GM21786 (cell line): ENCODE measurements around the gene SLC13A4.

Experiments
- ATAC-seq: cut with Tn5 transposase; IDR thresholded peaks from one replicate; pipeline ENCODE4 v1.9.1; 2021; ENCODE audit not compliant: unreplicated experiment

SLC13A4 gene

DNA sequence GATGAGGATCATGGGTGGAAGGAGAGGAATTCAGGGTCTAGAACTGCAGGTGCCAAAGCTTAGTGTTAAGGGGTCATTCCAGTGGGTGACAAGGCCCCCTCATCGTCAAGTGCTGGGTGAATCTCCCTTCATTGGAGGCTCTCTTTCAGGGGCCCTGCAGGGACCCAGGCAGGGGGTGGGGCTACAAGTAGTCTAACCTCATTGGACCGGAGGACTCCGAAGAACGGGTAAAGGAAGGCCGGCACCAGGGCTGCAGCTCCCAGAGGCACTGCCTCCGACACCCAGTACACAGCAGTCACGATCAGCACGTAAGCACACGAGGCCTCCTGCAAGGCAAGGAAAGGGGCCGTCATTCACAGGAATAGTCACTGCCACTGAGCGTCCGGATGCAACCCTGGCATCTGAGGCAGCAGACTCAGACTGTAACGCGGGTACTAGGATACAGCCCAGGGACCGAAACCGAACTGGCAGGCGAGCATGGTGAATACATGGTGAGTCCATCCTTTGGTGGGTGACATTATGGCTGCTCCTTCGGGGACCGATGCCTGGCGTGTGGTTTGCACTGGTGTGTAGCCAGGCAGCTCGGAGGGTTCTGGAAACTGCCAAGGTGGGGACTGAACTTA is 6.7 kb downstream of the SLC13A4 start:
- ATAC-seq: no peak

DNA sequence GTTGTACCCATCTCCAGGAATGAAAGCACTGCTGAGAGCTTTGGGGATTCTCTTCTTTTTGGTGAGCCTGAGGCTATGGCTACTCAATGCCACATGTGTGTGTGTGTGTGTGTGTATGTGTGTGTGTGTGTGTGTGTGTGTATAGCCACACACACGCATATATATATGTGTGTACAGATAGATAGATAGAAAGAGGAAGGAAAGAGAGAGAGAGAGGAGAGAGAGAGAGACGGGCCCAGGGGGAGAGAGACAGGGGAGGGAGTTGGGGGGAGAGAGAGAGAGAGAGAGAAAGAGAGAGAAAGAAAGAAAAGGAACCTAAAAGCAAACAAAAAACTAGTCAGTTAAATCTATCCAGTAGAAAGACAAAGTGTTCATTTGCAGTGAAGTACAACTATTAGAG is 8.3 kb downstream of the SLC13A4 start:
- no peak for ATAC-seq

GRCh38 chr7:135718794-135719437 is 9.1 kb downstream of the SLC13A4 start:
- ATAC-seq: no peak

DNA sequence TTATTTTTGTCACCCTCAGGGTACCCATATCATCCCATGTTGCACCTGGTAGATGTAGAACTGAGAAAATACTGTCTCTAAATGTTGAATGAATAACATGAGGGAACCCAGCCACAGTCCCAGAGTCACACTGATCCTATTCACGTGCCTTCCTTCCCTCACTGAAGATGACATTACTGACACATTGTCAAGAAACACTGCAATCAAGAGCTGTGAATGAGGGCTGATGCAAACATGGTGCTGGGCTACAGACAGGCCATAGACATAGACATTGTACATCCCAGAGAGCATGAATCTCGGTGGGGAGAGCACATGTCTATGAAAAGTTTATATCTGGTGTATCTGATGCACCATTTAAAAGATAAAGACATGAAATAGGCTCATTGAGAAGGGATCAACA is 9.8 kb downstream of the SLC13A4 start:
- no peak for ATAC-seq

DNA sequence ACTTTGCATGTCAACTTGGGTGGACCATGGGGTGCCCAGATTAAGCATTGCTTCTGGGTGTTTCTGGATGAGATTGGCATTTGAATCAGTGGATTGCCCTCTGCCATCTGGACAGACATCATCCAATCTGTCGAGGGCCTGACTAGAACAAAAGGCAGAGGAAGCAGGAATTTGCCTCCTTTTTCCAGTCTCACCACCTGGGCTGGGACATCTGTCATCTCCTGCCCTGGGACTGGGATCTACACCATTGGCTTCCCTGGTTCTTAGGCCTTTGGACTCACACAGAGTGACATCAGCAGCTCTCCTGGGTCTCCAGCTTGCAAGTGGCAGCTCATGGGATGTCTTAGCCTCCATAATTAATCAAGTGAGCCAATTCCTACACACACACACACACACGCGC is 10.3 kb downstream of the SLC13A4 start:
- ATAC-seq: no peak

GRCh38 chr7:135716677-135717238 is 11.2 kb downstream of the SLC13A4 start:
- ATAC-seq: no peak

DNA sequence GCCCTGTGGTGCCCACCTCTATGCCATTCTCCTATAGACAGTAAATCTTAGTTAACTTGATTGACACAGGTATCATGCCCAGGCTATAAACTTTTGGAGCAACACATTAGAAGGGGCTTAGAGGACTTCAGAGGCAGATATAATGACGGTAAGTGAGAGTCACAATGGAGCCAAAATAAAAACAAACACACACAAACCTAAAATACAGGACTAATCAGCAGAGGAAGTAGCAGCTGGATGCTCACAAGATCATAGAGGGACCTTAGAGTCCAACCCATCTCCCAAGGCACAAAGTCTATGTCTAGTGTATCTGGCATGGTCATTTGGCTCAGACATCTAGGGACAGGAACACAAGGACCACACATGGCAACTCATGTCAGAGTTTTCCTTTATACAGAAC is 12.3 kb downstream of the SLC13A4 start:
- ATAC-seq: no peak

GRCh38 chr7:135715055-135715522 is 12.9 kb downstream of the SLC13A4 start:
- no peak for ATAC-seq

DNA sequence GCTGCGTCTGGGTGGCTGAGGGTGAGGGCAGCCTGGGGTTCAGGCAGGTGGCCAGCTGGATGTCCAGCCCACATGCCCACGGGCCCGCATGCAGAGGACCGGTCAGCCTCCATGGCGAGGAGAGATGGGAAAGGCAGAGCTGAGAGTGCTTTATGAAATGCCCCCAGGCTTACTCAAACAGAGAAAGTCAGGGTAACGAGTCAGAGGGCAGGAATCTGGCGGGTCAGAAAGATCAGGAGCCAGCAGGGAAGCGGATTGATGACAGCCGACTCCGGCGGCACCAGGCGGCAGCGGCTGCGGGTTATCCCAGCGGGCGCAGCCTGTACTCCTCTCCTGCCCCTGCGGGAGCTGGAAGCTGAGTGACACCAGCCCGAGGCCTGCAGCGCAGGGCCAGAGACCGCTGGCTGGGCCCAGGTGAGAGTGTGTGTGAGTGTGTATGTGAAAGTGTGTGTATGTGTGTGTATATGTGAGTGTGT is 13.4 kb downstream of the SLC13A4 start:
- no peak for ATAC-seq

GRCh38 chr7:135713836-135714470 is 14.0 kb downstream of the SLC13A4 start:
- ATAC-seq: no peak

GRCh38 chr7:135712796-135713195 is 15.2 kb downstream of the SLC13A4 start:
- no peak for ATAC-seq

- no peak for ATAC-seq
Measured at GRCh38 chr7:135712182-135712782, 15.7 kb downstream of the SLC13A4 start.

- ATAC-seq: no peak
Measured at GRCh38 chr7:135711139-135711469, 16.9 kb downstream of the SLC13A4 start.

- no peak for ATAC-seq
Measured at GRCh38 chr7:135710417-135711138, 17.4 kb downstream of the SLC13A4 start.

DNA sequence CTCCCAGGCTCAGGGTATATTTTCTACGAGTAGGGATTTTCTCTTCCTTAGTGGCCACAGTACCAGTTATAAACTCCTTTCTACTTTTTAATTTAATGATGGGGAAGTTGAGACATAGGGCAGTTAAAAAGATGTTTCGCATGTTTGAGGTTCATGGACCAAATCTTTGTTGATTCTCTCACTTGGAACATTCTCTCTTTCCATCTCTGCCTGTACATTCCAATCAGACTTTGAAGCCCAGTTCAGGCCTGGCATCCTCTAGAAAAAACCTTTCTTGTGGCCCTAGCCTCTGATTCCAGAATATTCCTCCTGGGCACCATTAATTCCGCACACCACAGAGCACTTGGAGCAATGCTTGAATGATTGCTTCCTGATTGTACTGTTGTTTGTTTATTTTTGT is 18.5 kb downstream of the SLC13A4 start:
- ATAC-seq: no peak

- ATAC-seq: no peak
Measured at GRCh38 chr7:135708041-135708440, 19.9 kb downstream of the SLC13A4 start.

DNA sequence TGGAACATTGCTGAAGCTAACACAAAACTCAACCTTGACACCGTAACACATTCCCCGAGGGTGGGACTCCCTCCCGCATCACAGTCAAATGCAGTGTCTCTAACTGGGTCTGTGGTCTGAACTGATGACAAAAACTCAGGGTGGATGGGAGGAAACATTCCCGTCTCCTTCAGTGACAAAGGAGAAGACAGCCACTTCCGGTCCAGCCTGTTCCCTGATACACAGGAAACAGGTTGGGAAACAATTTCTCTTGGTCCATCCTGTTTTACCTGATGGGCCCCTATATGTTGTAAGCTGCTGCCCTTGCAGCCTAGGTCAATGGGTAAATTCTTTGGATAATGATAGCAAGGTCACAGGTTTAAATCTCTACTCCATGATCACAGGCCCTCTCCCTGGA is 20.4 kb downstream of the SLC13A4 start:
- no peak for ATAC-seq

DNA sequence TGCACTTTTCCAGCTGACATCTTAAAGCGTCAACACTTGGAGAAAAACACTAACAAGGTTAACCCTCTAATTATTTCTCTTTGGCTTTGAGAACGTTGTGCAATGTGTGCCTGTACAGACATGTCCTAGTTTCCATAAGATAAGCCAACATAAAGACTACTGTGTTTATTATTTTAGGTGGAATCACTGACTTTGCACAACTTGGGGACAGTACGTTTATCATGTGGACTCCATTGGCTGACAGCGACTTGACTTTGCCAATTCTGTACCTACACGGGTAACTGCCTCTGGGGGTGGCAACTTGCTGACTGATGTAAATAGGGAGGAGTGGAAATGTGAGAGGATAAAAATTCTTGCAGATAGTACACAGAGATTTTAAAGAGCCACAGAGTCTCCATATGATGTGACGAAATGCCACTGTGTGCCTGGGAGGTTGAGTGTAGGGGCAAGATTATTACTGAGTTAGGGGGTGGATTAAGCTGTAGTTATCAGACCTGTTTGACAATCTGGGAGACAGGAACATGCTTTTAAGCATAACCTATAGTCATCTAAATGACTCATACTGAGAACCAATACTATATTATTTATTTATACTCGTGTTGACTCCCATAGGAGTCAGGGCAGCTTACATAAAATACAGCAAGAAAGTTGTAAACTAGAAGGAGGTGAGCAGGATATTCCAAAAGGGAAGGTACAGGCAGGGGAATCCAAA is 21.0 kb downstream of the SLC13A4 start:
- ATAC-seq: no peak

GRCh38 chr7:135706038-135706742 is 21.8 kb downstream of the SLC13A4 start:
- no peak for ATAC-seq

GRCh38 chr7:135704698-135705097 is 23.3 kb downstream of the SLC13A4 start:
- ATAC-seq: no peak
